HEK293T (cell line): ENCODE results near the gene PHKG2.

Experiments
- ARNT ChIP-seq: fragments of 450-650 bp; IDR thresholded peaks from 2 replicates; pipeline ENCODE4 v1.6.1; 2017; ENCODE audit warnings: mild to moderate bottlenecking
- BHLHE40 ChIP-seq: fragments of 450-650 bp; IDR thresholded peaks from 2 replicates; pipeline ENCODE4 v1.6.1; 2016; ENCODE audit warnings: mild to moderate bottlenecking, moderate library complexity, borderline replicate concordance
- CTBP1 ChIP-seq: fragments of 450-650 bp; IDR thresholded peaks from 2 replicates; pipeline ENCODE4 v1.6.1; 2016; ENCODE audit warnings: borderline replicate concordance
- ELF4 ChIP-seq: fragments of 450-650 bp; IDR thresholded peaks from 2 replicates; pipeline ENCODE4 v1.6.1; 2017; ENCODE audit warnings: antibody characterized with exemption
- FOXK2 ChIP-seq: fragments of 450-650 bp; IDR thresholded peaks from 2 replicates; pipeline ENCODE4 v1.6.1; 2016; ENCODE audit warnings: mild to moderate bottlenecking
- FOXM1 ChIP-seq: fragments of 450-650 bp; IDR thresholded peaks from 2 replicates; pipeline ENCODE4 v1.6.1; 2017; ENCODE audit warnings: mild to moderate bottlenecking, borderline replicate concordance
- HDGF ChIP-seq: fragments of 450-650 bp; IDR thresholded peaks from 2 replicates; pipeline ENCODE4 v1.6.1; 2017; ENCODE audit warnings: antibody characterized with exemption, borderline replicate concordance
- L3MBTL2 ChIP-seq: fragments of 450-650 bp; conservative IDR thresholded peaks from 2 replicates; pipeline ENCODE4 v1.6.1; 2016; ENCODE audit warnings: mild to moderate bottlenecking
- LEF1 ChIP-seq: fragments of 450-650 bp; IDR thresholded peaks from 2 replicates; pipeline ENCODE4 v1.6.1; 2017; ENCODE audit warnings: mild to moderate bottlenecking, borderline replicate concordance
- NFRKB ChIP-seq: fragments of 450-650 bp; IDR thresholded peaks from 2 replicates; pipeline ENCODE4 v1.6.1; 2016; ENCODE audit warnings: mild to moderate bottlenecking, moderate library complexity
- PKNOX1 ChIP-seq: fragments of 450-650 bp; IDR thresholded peaks from 2 replicates; pipeline ENCODE4 v1.6.1; 2016
- SP1 ChIP-seq: fragments of 450-650 bp; IDR thresholded peaks from 2 replicates; pipeline ENCODE4 v1.6.1; 2017
- SUZ12 ChIP-seq: fragments of 450-650 bp; IDR thresholded peaks from 2 replicates; pipeline ENCODE4 v1.6.1; 2016; ENCODE audit warnings: mild to moderate bottlenecking
- ZNF384 ChIP-seq: fragments of 450-650 bp; IDR thresholded peaks from 2 replicates; pipeline ENCODE4 v1.6.1; 2016

GRCh38 chr16:30744183-30744582 lies 4.0 kb upstream of the PHKG2 start:
- TF ChIP-seq SUZ12, result no peak
- no peak for TF ChIP-seq FOXM1
- TF ChIP-seq FOXK2, result no peak
- no peak for TF ChIP-seq SP1
- TF ChIP-seq LEF1, result no peak
- TF ChIP-seq HDGF, result no peak
- TF ChIP-seq ZNF384, result no peak
- no peak for TF ChIP-seq ELF4
- TF ChIP-seq L3MBTL2, result no peak
- no peak for TF ChIP-seq BHLHE40
- no peak for TF ChIP-seq NFRKB
- TF ChIP-seq ARNT, result no peak
- no peak for TF ChIP-seq CTBP1
- TF ChIP-seq PKNOX1, result no peak
